VCaP (cell line): ENCODE data around the gene MTG2.

Source experiments
- H3K27ac ChIP-seq: fragments of 450-650 bp; 2 replicates; pipeline ENCODE4 v1.5.1; 2017
- TF ChIP-seq, protein P1 (sequence below): fragments of 450-650 bp; conservative IDR thresholded peaks from 2 replicates; pipeline ENCODE4 v1.5.1; 2017; ENCODE audit warnings: mild to moderate bottlenecking, moderate library complexity

MTG2 gene

DNA sequence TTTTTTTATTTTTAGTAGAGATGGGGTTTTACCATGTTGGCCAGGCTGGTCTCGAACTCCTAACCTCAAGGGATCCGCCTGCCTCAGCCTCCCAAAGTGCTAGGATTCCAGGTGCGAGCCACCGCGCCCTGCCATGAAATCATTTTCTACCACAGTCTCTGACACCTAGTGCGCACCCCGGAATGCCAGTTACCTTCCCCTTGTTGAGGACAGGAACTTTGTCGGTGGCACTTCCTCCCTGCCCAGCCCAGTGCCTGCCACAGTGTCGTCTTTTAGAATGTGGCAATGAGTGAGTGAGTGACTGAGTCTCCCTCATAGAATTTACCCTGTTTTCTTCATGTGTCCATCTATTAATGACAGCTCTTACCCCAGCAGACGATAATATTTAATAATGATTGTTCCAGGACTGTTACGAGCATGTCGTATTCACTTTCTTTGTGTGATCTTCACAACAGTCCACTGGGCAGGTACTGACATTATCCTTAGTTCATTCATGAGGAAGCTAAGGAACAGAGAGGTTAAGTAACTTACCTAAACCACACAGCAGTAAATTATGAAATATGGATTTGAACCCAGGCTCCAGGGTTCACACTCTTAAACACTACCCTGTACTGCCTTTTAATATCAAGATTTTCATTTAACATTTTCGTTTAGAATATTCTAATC lies 57.3 kb downstream of the MTG2 start:
- H3K27ac ChIP-seq, result peak overlapping the region; percentile 91
- TF ChIP-seq, protein P1, sequence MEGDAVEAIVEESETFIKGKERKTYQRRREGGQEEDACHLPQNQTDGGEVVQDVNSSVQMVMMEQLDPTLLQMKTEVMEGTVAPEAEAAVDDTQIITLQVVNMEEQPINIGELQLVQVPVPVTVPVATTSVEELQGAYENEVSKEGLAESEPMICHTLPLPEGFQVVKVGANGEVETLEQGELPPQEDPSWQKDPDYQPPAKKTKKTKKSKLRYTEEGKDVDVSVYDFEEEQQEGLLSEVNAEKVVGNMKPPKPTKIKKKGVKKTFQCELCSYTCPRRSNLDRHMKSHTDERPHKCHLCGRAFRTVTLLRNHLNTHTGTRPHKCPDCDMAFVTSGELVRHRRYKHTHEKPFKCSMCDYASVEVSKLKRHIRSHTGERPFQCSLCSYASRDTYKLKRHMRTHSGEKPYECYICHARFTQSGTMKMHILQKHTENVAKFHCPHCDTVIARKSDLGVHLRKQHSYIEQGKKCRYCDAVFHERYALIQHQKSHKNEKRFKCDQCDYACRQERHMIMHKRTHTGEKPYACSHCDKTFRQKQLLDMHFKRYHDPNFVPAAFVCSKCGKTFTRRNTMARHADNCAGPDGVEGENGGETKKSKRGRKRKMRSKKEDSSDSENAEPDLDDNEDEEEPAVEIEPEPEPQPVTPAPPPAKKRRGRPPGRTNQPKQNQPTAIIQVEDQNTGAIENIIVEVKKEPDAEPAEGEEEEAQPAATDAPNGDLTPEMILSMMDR, result no peak

DNA sequence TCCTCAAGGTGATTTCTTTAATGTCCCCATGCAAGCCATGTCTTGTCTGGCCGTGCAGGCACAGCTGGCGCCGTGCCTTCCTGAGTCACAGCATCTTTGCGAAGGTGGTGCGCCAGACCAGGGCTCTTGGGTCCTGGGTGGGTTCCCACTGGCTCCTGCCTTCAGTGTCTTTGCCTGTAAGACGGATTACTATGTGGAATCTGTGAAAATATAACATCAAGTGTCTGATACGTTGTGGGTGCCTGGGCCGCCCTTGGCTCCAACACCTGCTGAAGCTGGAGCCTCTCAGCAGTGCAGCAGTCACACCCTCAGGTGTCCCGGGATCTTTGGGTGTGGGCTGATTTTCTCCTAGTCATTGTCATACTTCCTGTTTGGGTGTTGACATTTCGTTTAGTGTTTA lies 58.7 kb downstream of the MTG2 start:
- H3K27ac ChIP-seq, result peak overlapping the region; percentile 91
- TF ChIP-seq, protein P1, result no peak

DNA sequence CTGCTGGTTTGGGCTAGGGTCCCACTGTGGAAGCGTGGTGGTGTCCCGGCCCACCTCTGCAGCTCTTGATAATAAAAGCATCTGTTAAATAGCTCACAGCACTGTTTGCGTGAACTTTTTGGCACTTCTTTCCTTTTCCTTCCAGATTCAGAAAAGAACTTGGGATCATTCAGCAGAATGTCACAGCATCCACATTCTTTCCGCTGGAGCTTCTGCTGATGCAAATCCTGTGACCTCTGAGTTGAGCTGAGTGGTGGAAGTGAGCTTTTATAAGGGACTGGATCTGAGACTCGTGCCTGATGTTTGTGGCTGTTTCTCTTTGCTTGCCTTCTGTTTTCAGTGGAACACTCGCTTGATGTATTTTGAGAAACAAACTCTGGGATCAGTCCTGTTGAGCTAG lies 59.3 kb downstream of the MTG2 start:
- TF ChIP-seq, protein P1, result no peak
- H3K27ac ChIP-seq, result peak overlapping the region; percentile 91

DNA sequence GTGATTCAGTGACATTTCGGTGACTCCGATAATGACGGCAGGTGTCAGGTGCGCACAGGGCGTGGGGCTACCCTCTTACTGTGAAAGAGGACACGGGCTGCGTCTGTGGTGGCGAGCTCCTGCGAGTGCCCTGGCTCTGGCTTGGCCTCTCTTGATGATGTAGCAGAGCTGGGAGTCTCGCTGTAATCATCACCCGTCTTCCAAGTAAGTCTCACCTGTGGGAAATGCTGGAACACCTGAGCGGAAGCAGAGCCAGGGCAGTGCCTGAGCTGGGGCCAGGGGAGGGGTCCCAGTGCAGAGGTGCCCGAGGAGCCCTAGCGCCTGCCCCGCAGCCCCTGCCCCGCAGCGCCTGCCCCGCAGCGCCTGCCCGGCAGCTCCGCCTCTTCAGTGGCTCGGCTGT lies 60.3 kb downstream of the MTG2 start:
- peak overlapping the region; percentile 91 for H3K27ac ChIP-seq
- TF ChIP-seq, protein P1, result no peak

DNA sequence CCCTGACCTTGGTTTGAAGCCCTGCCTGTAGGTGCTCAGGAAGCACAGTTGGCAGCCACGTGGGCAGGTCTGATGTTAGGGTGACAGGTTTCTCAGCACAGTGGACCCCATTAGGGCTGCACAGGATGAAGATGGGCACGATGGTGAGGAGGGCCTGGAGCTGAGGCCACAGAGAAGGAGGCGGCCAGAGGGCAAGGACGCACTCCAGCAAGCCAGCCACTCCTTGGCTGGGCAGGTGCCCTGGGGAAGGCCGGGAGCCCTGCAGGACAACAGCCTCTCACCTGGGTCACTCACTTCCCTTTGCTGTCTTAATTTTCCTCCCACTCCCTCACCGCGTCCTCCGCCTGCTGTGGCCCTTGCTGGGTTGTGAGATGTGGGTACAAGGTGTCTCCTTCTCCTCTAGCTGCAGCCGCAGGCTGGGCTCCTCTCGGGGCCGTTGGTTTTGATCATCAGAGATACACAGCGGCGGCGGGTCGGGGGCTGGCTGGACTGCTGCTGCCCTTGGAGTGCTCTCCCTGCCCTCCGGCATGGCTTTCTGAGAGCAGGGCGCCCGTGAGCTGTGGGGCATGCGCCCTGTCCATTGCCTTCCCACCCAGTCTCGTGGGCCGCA lies 61.2 kb downstream of the MTG2 start:
- TF ChIP-seq, protein P1, result no peak
- peak overlapping the region; percentile 91; the same call in 1 of the 2 replicates for H3K27ac ChIP-seq

DNA sequence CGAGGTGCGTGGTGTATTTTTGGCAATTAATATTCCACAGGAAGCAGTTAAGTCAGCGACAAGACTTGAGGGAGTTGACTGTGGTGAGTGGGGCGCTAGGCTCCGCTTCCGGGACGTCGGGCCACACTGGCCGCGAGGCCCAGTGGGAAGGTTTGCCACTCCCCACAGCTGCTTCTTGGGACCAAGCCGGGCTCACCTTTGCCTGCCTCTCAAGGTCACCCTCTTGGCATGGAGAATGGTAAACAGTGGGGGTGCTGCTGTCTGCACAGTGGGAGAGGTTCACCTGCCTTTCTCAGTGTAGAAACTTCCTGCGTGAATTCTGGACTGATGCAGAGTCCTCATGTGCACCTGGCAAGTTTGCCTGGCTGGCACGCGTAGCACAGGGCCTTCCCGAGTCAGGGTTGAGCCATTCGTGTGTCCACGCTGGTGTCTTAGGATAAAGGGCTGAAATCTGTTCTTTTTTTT lies 61.8 kb downstream of the MTG2 start:
- H3K27ac ChIP-seq, result peak overlapping the region; percentile 91; the same call in 1 of the 2 replicates
- TF ChIP-seq, protein P1, result no peak

DNA sequence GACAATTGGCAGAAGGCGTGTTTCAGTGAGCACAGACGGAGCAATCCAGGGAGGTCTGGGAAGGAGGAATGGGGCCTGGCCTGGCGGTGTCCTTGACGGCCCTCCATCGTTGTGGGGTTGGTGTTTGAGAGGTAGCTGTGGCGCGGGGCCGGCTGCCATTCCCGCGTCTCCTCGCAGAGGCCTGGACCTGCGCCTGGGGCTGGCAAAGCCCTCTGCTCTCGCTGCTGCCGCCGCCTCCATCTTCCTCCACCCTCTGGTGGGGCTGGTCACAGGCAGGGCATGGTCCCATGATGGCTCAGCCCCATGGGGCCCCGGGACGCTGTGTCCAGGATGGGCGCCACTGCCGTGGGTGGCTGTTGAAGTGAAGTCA lies 63.1 kb downstream of the MTG2 start:
- H3K27ac ChIP-seq, result peak overlapping the region; percentile 43
- TF ChIP-seq, protein P1, result no peak
